Measurements from ENCODE around the gene PAM16. TPM values are rescaled to one million over a fixed set of nuclear protein-coding genes. Genes with fewer than 3 reads are reported as not detected.
A peak's percentile ranks its signal among the peaks of the same experiment; 100 is the strongest.

Gene PAM16
- total and polyA plus RNA-seq, 9 of the 15 experiments (the other 6 are each of a cell fraction or from before 2014, with no cell fraction given): 38.7 to 273 (median 79.3) TPM

- TF ChIP-seq ZBTB11 (CRISPR knock-in tag; IDR thresholded peaks at IDR 0.05): no peak
- TF ChIP-seq EZH2 (IDR thresholded peaks at IDR 0.05; ENCODE audit: borderline replicate concordance, low read depth, low read length): no peak
- no peak for TF ChIP-seq ERF (CRISPR knock-in tag; IDR thresholded peaks at IDR 0.05)
- no peak for TF ChIP-seq BCOR (IDR thresholded peaks at IDR 0.05)
These were observed 18.0 kb upstream of the PAM16 start (continued) for GRCh38 chr16:4369007-4369733.

- H3K9ac ChIP-seq (ENCODE audit: insufficient read depth in 1 of 2, low read depth in 2 of 2, low read length in 2 of 2): peak overlapping the region in 1 of 2 experiments; percentile 79; a peak in 2 of 4 replicates
- CTCF ChIA-PET (ENCODE audit: low intra/inter-chr PET ratio): no interaction called here
- H3K9me3 ChIP-seq (replicated peaks; ENCODE audit: control insufficient read depth, insufficient read depth, low read depth, low read length): no peaks in the 10 kb centered on the region
- in situ Hi-C loops (cut with MboI): no loop called here
- H3K27ac ChIP-seq (ENCODE audit: extremely low read depth, low read depth, low read length): no peak overlapping the region
- POLR2A ChIA-PET: no interaction called here
- 79% methylated on average over 5 of the region's 5 CpGs for WGBS (ENCODE audit: insufficient coverage, low coverage, missing lambda C conversion rate)
- no peak overlapping the region for H3K4me3 ChIP-seq
- peaks cover 28% of the 10 kb centered on the region; the same call in 2 of the 3 replicates for H3K36me3 ChIP-seq (ENCODE audit: control insufficient read depth, insufficient read depth, low read length)
- DNase-seq (ENCODE audit: extremely low read depth in 1 of 4, low spot score in 3 of 4): peak in 1 of 4 experiments; percentile 29
- BruUV-seq (replicated peaks): no TSS peak
- 0 out of 2 replicates have a peak, but pooled peaks cover 2% of the 10 kb centered on the region for H4K20me1 ChIP-seq (replicated peaks; ENCODE audit: control insufficient read depth, insufficient read depth, low read length)
- intact Hi-C loops (cut with micrococcal nuclease): no loop called here
- no peaks in the 10 kb centered on the region for H3K9me1 ChIP-seq (ENCODE audit: control insufficient read depth, insufficient read depth, low read length)
- peaks cover 26 to 65% of the 10 kb centered on the region in 2 experiments for H3K4me1 ChIP-seq (replicated peaks in 1 of 2; ENCODE audit: control insufficient read depth in 2 of 2, insufficient read depth in 2 of 2, low read length in 2 of 2)
- TF ChIP-seq RBM25 (IDR thresholded peaks at IDR 0.05; ENCODE audit: low read depth, low read length, severe bottlenecking): peak; percentile 61
- TF ChIP-seq PTBP1 (IDR thresholded peaks at IDR 0.05; ENCODE audit: low read depth, low read length): 0 out of 2 replicates have a peak, but pooled peaks have one; percentile 19
- TF ChIP-seq BCOR (IDR thresholded peaks at IDR 0.05): peak; percentile 26; the same call in 1 of the 2 replicates
- 0 out of 2 replicates have a peak, but pooled peaks have one; percentile 42 for TF ChIP-seq SMARCA5 (IDR thresholded peaks at IDR 0.05)
- TF ChIP-seq DDX20 (tag; IDR thresholded peaks at IDR 0.05; ENCODE audit: low read depth): no peak
- no peak for TF ChIP-seq ZNF76 (CRISPR knock-in tag; IDR thresholded peaks at IDR 0.05; ENCODE audit: borderline replicate concordance)
- no peak overlapping the region for H2AFZ ChIP-seq (ENCODE audit: low read depth, low read length)
- no peaks in the 10 kb centered on the region for H3K27me3 ChIP-seq (ENCODE audit: control insufficient read depth in 2 of 2, insufficient read depth in 2 of 2, low read length in 2 of 2)
- no peak for FAIRE-seq
- H3K79me2 ChIP-seq (ENCODE audit: control insufficient read depth, insufficient read depth, low read length): peaks cover 7% of the 10 kb centered on the region
- no peak for ATAC-seq
- H3K4me2 ChIP-seq (ENCODE audit: insufficient read depth, low read length): no peak overlapping the region
These were observed 16.3 kb upstream of the PAM16 start for GRCh38 chr16:4367393-4367856.

Data from K562 (cell line).